Measurements from ENCODE around the gene TLCD3B. TPM values are rescaled to one million over a fixed set of nuclear protein-coding genes. Genes with fewer than 3 reads are reported as not detected.

TLCD3B gene
- total RNA-seq, 1 experiment from 2014 or later = 20.9 TPM

- H3K79me2 ChIP-seq (ENCODE audit: insufficient read depth, low read length) = no peaks in the 10 kb centered on the region
- H3K27ac Mint-ChIP-seq = peak overlapping the region; percentile 37 to 64 (median 62); a peak in 3 of 7 replicates
- no peak overlapping the region for H2AK5ac ChIP-seq (ENCODE audit: insufficient read length, low read length)
- no peak overlapping the region for H3K18ac ChIP-seq (ENCODE audit: insufficient read length, low read depth, low read length)
- no peak for DNase-seq
- H4K8ac ChIP-seq (replicated peaks; ENCODE audit: insufficient read length, low read depth, low read length) = no peak overlapping the region
- no peak overlapping the region for H3T11ph ChIP-seq (ENCODE audit: low read length)
- no peak overlapping the region for H3K56ac ChIP-seq (ENCODE audit: insufficient read length, low read depth, low read length)
- no peak overlapping the region for H3K14ac ChIP-seq (ENCODE audit: insufficient read depth, low read length)
- no peak overlapping the region for H4K91ac ChIP-seq (ENCODE audit: insufficient read length, low read depth, low read length)
- no peak overlapping the region; a peak in 2 of 5 replicates for H3K4me3 Mint-ChIP-seq
- TF ChIP-seq, protein P1, sequence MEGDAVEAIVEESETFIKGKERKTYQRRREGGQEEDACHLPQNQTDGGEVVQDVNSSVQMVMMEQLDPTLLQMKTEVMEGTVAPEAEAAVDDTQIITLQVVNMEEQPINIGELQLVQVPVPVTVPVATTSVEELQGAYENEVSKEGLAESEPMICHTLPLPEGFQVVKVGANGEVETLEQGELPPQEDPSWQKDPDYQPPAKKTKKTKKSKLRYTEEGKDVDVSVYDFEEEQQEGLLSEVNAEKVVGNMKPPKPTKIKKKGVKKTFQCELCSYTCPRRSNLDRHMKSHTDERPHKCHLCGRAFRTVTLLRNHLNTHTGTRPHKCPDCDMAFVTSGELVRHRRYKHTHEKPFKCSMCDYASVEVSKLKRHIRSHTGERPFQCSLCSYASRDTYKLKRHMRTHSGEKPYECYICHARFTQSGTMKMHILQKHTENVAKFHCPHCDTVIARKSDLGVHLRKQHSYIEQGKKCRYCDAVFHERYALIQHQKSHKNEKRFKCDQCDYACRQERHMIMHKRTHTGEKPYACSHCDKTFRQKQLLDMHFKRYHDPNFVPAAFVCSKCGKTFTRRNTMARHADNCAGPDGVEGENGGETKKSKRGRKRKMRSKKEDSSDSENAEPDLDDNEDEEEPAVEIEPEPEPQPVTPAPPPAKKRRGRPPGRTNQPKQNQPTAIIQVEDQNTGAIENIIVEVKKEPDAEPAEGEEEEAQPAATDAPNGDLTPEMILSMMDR (conservative IDR thresholded peaks at IDR 0.05) = no peak
- no peaks in the 10 kb centered on the region for H3K9me3 ChIP-seq (ENCODE audit: control insufficient read depth, low read depth, low read length)
- no peak overlapping the region for H2BK15ac ChIP-seq (ENCODE audit: low read depth, low read length)
- no peaks in the 10 kb centered on the region for H3K79me1 ChIP-seq (ENCODE audit: insufficient read depth, low read depth, low read length, poor library complexity, severe bottlenecking)
- H3K4ac ChIP-seq (ENCODE audit: low read depth, low read length) = no peak overlapping the region
- H3K9me3 Mint-ChIP-seq = no peaks in the 10 kb centered on the region
- H3K23me2 ChIP-seq (ENCODE audit: insufficient read length, low read depth, low read length, poor library complexity, severe bottlenecking) = peaks cover 16% of the 10 kb centered on the region
- no peak overlapping the region for H3K4me2 ChIP-seq (ENCODE audit: insufficient read depth, insufficient read length, low read length)
- H3K4me1 ChIP-seq (ENCODE audit: insufficient read depth, low read length) = no peaks in the 10 kb centered on the region; the same call in 1 of the 2 replicates
- H3K27me3 Mint-ChIP-seq (ENCODE audit: low read depth) = peaks cover 33% of the 10 kb centered on the region
- no peak overlapping the region for H2BK5ac ChIP-seq (ENCODE audit: insufficient read length, low read length)
- no peak overlapping the region for H2BK12ac ChIP-seq (ENCODE audit: insufficient read length, low read depth, low read length)
- H3K4me1 Mint-ChIP-seq = peaks cover 9 to 22% of the 10 kb centered on the region in 2 experiments
- no peak overlapping the region for H4K5ac ChIP-seq (ENCODE audit: insufficient read length, low read depth, low read length)
- H3K36me3 Mint-ChIP-seq (ENCODE audit: insufficient read depth in 1 of 3, low read depth in 3 of 3) = peaks cover 8 to 22% (median 16%) of the 10 kb centered on the region in 3 experiments
- no peaks in the 10 kb centered on the region for H4K20me1 ChIP-seq (ENCODE audit: control insufficient read depth, insufficient read depth, insufficient read length)
- no peak overlapping the region for H2BK120ac ChIP-seq (ENCODE audit: low read depth, low read length, poor library complexity, severe bottlenecking)
- H3K27me3 ChIP-seq (ENCODE audit: insufficient read depth, low read length) = no peaks in the 10 kb centered on the region
- H3K9ac ChIP-seq (ENCODE audit: extremely low read depth, insufficient read length, low read length) = no peak overlapping the region
- WGBS (ENCODE audit: extremely low coverage, insufficient read length, low lambda C conversion rate) = no CpG with 5 or more reads among the region's 11 CpGs
- no peak overlapping the region for H3K27ac ChIP-seq (ENCODE audit: insufficient read length, low read depth, low read length)
- H2BK20ac ChIP-seq (ENCODE audit: low read depth, low read length, poor library complexity, severe bottlenecking) = no peak overlapping the region
- H2AFZ ChIP-seq (ENCODE audit: low read length) = no peak overlapping the region
- no peak overlapping the region for H3K23ac ChIP-seq (ENCODE audit: insufficient read length, low read depth, low read length)
Measured at GRCh38 chr16:30007378-30007895, 23.6 kb downstream of the TLCD3B start.

Measured in H9 (cell line).